Measurements from ENCODE around the gene ATXN10.

ATXN10 gene

DNA sequence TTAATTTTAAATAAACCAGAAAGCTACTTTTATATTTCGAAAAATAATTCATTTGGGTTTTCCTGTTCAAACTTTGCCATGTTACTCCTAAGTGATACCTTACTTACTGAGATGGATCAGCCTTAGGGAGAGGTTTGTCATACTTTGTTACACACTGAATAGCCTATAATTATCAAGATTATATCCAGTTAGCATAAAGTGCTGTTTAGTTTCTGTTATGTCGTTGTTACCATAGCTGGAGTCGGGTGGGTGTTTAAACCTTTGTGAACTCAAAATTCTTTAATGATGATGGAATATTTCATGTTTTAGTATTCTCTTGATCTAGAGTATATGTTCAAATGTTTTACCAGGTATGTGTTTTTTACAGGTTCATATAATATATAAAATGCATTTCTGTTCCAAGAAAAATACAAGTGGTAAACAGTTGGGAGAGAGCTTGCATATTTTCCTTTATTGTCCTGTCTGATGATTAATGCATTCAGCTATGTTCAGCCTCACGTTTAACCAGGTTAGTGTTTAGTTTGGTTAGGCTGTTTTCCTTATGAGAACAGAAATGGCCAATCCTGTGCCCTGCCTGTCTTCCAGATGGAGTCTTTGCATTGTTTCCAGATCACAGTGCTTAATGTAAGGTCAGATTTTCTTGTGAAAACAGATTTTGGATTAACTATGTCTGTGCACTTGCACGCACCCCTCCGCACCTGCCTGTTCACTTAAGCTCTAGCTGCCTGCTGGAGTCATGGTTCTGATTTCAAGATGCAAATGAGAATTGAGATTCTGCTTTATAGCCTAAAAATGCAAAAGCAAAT is 105.6 kb downstream of the ATXN10 start:
- no peak overlapping the region for H4K91ac ChIP-seq (ENCODE audit: low read depth, low read length)
- H3K18ac ChIP-seq (ENCODE audit: low read length): no peak overlapping the region
- H3K4me2 ChIP-seq (ENCODE audit: low read length): no peak overlapping the region
- no peak overlapping the region for H2BK120ac ChIP-seq (ENCODE audit: insufficient read depth, low read length, poor library complexity)
- peaks cover 0 to 2% of the 10 kb centered on the region in 2 experiments for H3K4me1 ChIP-seq (ENCODE audit: control insufficient read depth in 1 of 2, insufficient read depth in 2 of 2, low read length in 2 of 2)
- H2AK5ac ChIP-seq (ENCODE audit: low read length): no peak overlapping the region
- no peak overlapping the region for H3K14ac ChIP-seq (ENCODE audit: low read length)
- no peak overlapping the region for H3K4ac ChIP-seq (ENCODE audit: low read depth, low read length)
- no peak overlapping the region for H4K12ac ChIP-seq (ENCODE audit: low read depth, low read length)
- H3K36me3 ChIP-seq (ENCODE audit: control insufficient read depth in 1 of 2, insufficient read depth in 2 of 2, low read length in 2 of 2): peaks cover 6 to 8% of the 10 kb centered on the region in 2 experiments
- H3K27me3 ChIP-seq (ENCODE audit: insufficient read depth, low read length): no peaks in the 10 kb centered on the region
- no peak overlapping the region for H3K23ac ChIP-seq (ENCODE audit: low read length)
- no peak overlapping the region for H2AFZ ChIP-seq (ENCODE audit: insufficient read depth, low read length, poor library complexity)
- WGBS (ENCODE audit: extremely low coverage, insufficient coverage, insufficient read length): no CpG with 5 or more reads among the region's 6 CpGs
- H3K79me1 ChIP-seq (ENCODE audit: low read length): no peaks in the 10 kb centered on the region
- no peak overlapping the region for H2BK5ac ChIP-seq (ENCODE audit: low read depth, low read length, poor library complexity)
- no peaks in the 10 kb centered on the region for H3K9me3 ChIP-seq (ENCODE audit: insufficient read depth, low read depth, low read length)
- no peak overlapping the region for H2BK12ac ChIP-seq (ENCODE audit: low read length)
- H3K9ac ChIP-seq (ENCODE audit: low read length): no peak overlapping the region
- peak; percentile 4 to 66 for DNase-seq
- no peak overlapping the region for H3K27ac ChIP-seq (ENCODE audit: low read depth, low read length)
- no peak overlapping the region for H4K8ac ChIP-seq (ENCODE audit: low read depth, low read length)
- H3K79me2 ChIP-seq (ENCODE audit: control insufficient read depth, insufficient read depth, low read length, poor library complexity): peaks cover 2% of the 10 kb centered on the region
- H3K4me3 ChIP-seq (ENCODE audit: low read depth, low read length): no peak overlapping the region

DNA sequence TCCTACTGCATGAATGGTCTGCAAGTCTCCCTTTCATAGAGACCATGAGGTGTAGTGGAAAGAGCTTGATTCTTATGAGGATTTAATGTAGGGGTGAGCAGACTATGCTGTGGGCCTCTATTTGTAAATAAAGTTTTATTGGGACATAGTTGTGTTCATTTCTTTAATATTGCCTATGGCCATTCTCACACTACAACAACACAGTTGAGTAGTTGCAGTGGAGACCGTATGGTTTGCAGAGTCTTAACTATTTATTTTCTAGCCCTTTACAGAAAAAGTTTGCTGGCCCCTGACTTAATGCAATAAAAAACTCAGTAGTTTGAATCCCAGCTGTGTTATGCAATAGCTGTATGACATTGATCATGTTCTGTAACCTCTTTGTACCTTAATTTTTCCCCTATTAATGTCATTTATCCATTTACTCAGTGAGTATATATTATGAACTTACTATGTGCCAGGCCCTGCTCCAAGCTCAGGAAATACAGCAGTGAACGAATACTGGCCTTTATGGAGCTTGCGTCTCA is 106.3 kb downstream of the ATXN10 start:
- Histone ChIP-seq H2BK12ac (ENCODE audit: low read length) (no peak overlapping the region), H3K4me3 (ENCODE audit: low read depth, low read length) (no peak overlapping the region), H3K23ac (ENCODE audit: low read length) (no peak overlapping the region), H4K91ac (ENCODE audit: low read depth, low read length) (no peak overlapping the region), H3K9me3 (ENCODE audit: insufficient read depth, low read depth, low read length) (no peaks in the 10 kb centered on the region), H3K27ac (ENCODE audit: low read depth, low read length) (no peak overlapping the region), H3K4me1 (ENCODE audit: control insufficient read depth in 1 of 2, insufficient read depth in 2 of 2, low read length in 2 of 2) (peaks cover 0 to 2% of the 10 kb centered on the region in 2 experiments), H3K4ac (ENCODE audit: low read depth, low read length) (no peak overlapping the region), H3K18ac (ENCODE audit: low read length) (no peak overlapping the region), H3K27me3 (ENCODE audit: insufficient read depth, low read length) (no peaks in the 10 kb centered on the region), H3K9ac (ENCODE audit: low read length) (no peak overlapping the region), H2AFZ (ENCODE audit: insufficient read depth, low read length, poor library complexity) (no peak overlapping the region), H3K79me2 (ENCODE audit: control insufficient read depth, insufficient read depth, low read length, poor library complexity) (peaks cover 2% of the 10 kb centered on the region), H4K8ac (ENCODE audit: low read depth, low read length) (no peak overlapping the region), H2BK5ac (ENCODE audit: low read depth, low read length, poor library complexity) (no peak overlapping the region), H3K36me3 (ENCODE audit: control insufficient read depth in 1 of 2, insufficient read depth in 2 of 2, low read length in 2 of 2) (peaks cover 6 to 8% of the 10 kb centered on the region in 2 experiments), H3K79me1 (ENCODE audit: low read length) (no peaks in the 10 kb centered on the region), H4K12ac (ENCODE audit: low read depth, low read length) (no peak overlapping the region), H3K14ac (ENCODE audit: low read length) (no peak overlapping the region), H2BK120ac (ENCODE audit: insufficient read depth, low read length, poor library complexity) (no peak overlapping the region), H3K4me2 (ENCODE audit: low read length) (no peak overlapping the region), H2AK5ac (ENCODE audit: low read length) (no peak overlapping the region)
- no CpG with 5 or more reads among the region's 3 CpGs for WGBS (ENCODE audit: extremely low coverage, insufficient coverage, insufficient read length)
- DNase-seq: no peak

DNA sequence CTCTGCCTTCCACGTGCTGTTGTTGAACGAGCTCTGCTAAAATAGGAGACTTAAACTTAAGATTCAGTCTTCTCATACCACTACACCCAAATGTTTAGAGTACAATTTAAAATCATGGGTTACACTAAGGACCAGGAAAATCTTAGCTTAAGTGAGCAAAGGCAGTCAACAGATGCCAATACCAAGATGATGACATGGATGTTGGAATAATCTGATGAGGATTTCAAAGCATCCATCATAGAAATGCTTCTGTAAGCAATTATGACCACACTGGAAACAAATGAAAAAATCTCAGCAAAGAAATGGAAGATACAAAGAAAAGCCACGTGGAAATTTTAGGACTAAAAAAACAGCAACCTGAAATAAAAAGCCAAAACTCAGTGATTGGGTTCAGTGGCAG is 109.8 kb downstream of the ATXN10 start:
- no peaks in the 10 kb centered on the region for H3K79me1 ChIP-seq (ENCODE audit: low read length)
- H3K23ac ChIP-seq (ENCODE audit: low read length): no peak overlapping the region
- no peak overlapping the region for H3K27ac ChIP-seq (ENCODE audit: low read depth, low read length)
- no peak overlapping the region for H2BK120ac ChIP-seq (ENCODE audit: insufficient read depth, low read length, poor library complexity)
- DNase-seq: peak in 1 of 2 donors; percentile 27
- H4K91ac ChIP-seq (ENCODE audit: low read depth, low read length): no peak overlapping the region
- no peaks in the 10 kb centered on the region for H3K79me2 ChIP-seq (ENCODE audit: control insufficient read depth, insufficient read depth, low read length, poor library complexity)
- H2BK12ac ChIP-seq (ENCODE audit: low read length): no peak overlapping the region
- H3K36me3 ChIP-seq (ENCODE audit: control insufficient read depth in 1 of 2, insufficient read depth in 2 of 2, low read length in 2 of 2): peaks cover 2 to 3% of the 10 kb centered on the region in 2 experiments
- H3K4ac ChIP-seq (ENCODE audit: low read depth, low read length): no peak overlapping the region
- H2AK5ac ChIP-seq (ENCODE audit: low read length): no peak overlapping the region
- no peaks in the 10 kb centered on the region for H3K27me3 ChIP-seq (ENCODE audit: insufficient read depth, low read length)
- H4K12ac ChIP-seq (ENCODE audit: low read depth, low read length): no peak overlapping the region
- H3K4me2 ChIP-seq (ENCODE audit: low read length): no peak overlapping the region
- H3K4me1 ChIP-seq (ENCODE audit: control insufficient read depth in 1 of 2, insufficient read depth in 2 of 2, low read length in 2 of 2): peaks cover 0 to 9% of the 10 kb centered on the region in 2 experiments
- no peak overlapping the region for H2AFZ ChIP-seq (ENCODE audit: insufficient read depth, low read length, poor library complexity)
- no peak overlapping the region for H3K4me3 ChIP-seq (ENCODE audit: low read depth, low read length)
- H3K9ac ChIP-seq (ENCODE audit: low read length): no peak overlapping the region
- no peak overlapping the region for H4K8ac ChIP-seq (ENCODE audit: low read depth, low read length)
- H2BK5ac ChIP-seq (ENCODE audit: low read depth, low read length, poor library complexity): no peak overlapping the region
- no peaks in the 10 kb centered on the region for H3K9me3 ChIP-seq (ENCODE audit: insufficient read depth, low read depth, low read length)
- no CpG with 5 or more reads among the region's 3 CpGs for WGBS (ENCODE audit: extremely low coverage, insufficient coverage, insufficient read length)
- H3K14ac ChIP-seq (ENCODE audit: low read length): no peak overlapping the region
- no peak overlapping the region for H3K18ac ChIP-seq (ENCODE audit: low read length)

DNA sequence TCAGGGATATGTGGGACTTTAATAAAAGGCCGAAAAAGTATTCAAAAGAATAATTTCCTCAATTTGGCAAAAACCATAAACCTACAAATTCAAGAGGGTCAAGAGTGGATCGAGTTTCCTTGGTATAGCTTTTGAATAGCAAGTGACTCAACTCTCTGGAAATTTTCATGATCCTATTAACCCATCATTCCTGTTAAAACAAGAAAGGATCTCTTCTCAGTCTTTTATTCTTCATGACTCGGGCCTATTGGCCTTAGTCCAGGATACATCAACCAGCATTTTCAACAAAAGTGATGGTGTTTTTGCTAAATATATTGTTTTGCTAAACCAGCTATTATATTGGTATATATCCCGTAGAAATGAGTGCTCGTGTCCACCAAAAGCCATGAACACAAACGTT is 110.3 kb downstream of the ATXN10 start:
- Histone ChIP-seq H4K12ac (ENCODE audit: low read depth, low read length) (no peak overlapping the region), H2BK12ac (ENCODE audit: low read length) (no peak overlapping the region), H2AK5ac (ENCODE audit: low read length) (no peak overlapping the region), H3K18ac (ENCODE audit: low read length) (no peak overlapping the region), H3K4ac (ENCODE audit: low read depth, low read length) (no peak overlapping the region), H3K14ac (ENCODE audit: low read length) (no peak overlapping the region), H3K4me3 (ENCODE audit: low read depth, low read length) (no peak overlapping the region), H4K8ac (ENCODE audit: low read depth, low read length) (no peak overlapping the region), H3K27me3 (ENCODE audit: insufficient read depth, low read length) (no peaks in the 10 kb centered on the region), H3K36me3 (ENCODE audit: control insufficient read depth in 1 of 2, insufficient read depth in 2 of 2, low read length in 2 of 2) (peaks cover 2 to 3% of the 10 kb centered on the region in 2 experiments), H3K79me2 (ENCODE audit: control insufficient read depth, insufficient read depth, low read length, poor library complexity) (no peaks in the 10 kb centered on the region), H2BK5ac (ENCODE audit: low read depth, low read length, poor library complexity) (no peak overlapping the region), H2AFZ (ENCODE audit: insufficient read depth, low read length, poor library complexity) (no peak overlapping the region), H3K79me1 (ENCODE audit: low read length) (no peaks in the 10 kb centered on the region), H3K4me1 (ENCODE audit: control insufficient read depth in 1 of 2, insufficient read depth in 2 of 2, low read length in 2 of 2) (peaks cover 0 to 9% of the 10 kb centered on the region in 2 experiments), H3K4me2 (ENCODE audit: low read length) (no peak overlapping the region), H3K23ac (ENCODE audit: low read length) (no peak overlapping the region), H2BK120ac (ENCODE audit: insufficient read depth, low read length, poor library complexity) (no peak overlapping the region), H3K9me3 (ENCODE audit: insufficient read depth, low read depth, low read length) (no peaks in the 10 kb centered on the region), H4K91ac (ENCODE audit: low read depth, low read length) (no peak overlapping the region), H3K9ac (ENCODE audit: low read length) (no peak overlapping the region), H3K27ac (ENCODE audit: low read depth, low read length) (no peak overlapping the region)
- WGBS (ENCODE audit: extremely low coverage, insufficient coverage, insufficient read length): no CpG with 5 or more reads among the region's 6 CpGs
- DNase-seq: no peak

Data from trophoblast cell (in vitro differentiated cells and primary cell).